OCI-LY3 (cell line): ENCODE measurements around the gene EML1.

Experiments
- H2AFZ ChIP-seq: fragments of 200-600, 300-600 bp; shearing (Covaris generic); 2 replicates; pipeline ENCODE4 v1.6.0; 2014; ENCODE audit warnings: antibody characterized with exemption, low read depth, low read length
- H3K27ac ChIP-seq: fragments of 200-600, 300-600 bp; sonication (generic); 2 replicates; pipeline ENCODE4 v1.5.1; 2014; ENCODE audit warnings: mild to moderate bottlenecking, low read length, moderate library complexity, mixed read lengths
- H3K27me3 ChIP-seq: fragments of 200-600, 300-600 bp; sonication (generic); 2 replicates; pipeline ENCODE4 v1.6.1; 2014; ENCODE audit warnings: low read depth, low read length, mixed read lengths
- H3K36me3 ChIP-seq: fragments of 200-600, 300-600 bp; sonication (generic); replicated peaks from 2 replicates; pipeline ENCODE3; 2014; ENCODE audit warnings: low read depth, low read length, mixed read lengths
- H3K4me1 ChIP-seq: fragments of 300-600, 200-600 bp; sonication (generic); 2 replicates; pipeline ENCODE4 v1.6.1; 2014; ENCODE audit warnings: low read length, mixed read lengths
- H3K4me2 ChIP-seq: fragments of 200-600, 300-600 bp; sonication (generic); 2 replicates; pipeline ENCODE4 v1.6.1; 2014; ENCODE audit warnings: low read length, mixed read lengths
- H3K4me3 ChIP-seq: fragments of 300-600, 200-600 bp; sonication (generic); 2 replicates; pipeline ENCODE4 v1.5.1; 2014; ENCODE audit warnings: antibody characterized with exemption, mild to moderate bottlenecking, low read length, moderate library complexity
- H3K79me2 ChIP-seq: fragments of 300-600, 200-600 bp; shearing (Covaris generic); 2 replicates; pipeline ENCODE4 v1.6.1; 2014; ENCODE audit warnings: mild to moderate bottlenecking, low read length, mixed read lengths
- H3K9ac ChIP-seq: fragments of 300-600, 200-600 bp; shearing (Covaris generic); 2 replicates; pipeline ENCODE4 v1.6.0; 2014; ENCODE audit warnings: mild to moderate bottlenecking, low read length, moderate library complexity
- H3K9me3 ChIP-seq: fragments of 200-600, 300-600 bp; shearing (Covaris generic); 2 replicates; pipeline ENCODE4 v1.6.1; 2014; ENCODE audit warnings: low read length, mixed read lengths; ENCODE audit not compliant: insufficient read depth
- H4K20me1 ChIP-seq: fragments of 200-600, 300-600 bp; sonication (generic); 2 replicates; pipeline ENCODE4 v1.6.1; 2016; ENCODE audit warnings: low read length, mixed read lengths; ENCODE audit not compliant: insufficient read depth
- CTCF ChIP-seq: fragments of 200-600, 300-600 bp; sonication (generic); IDR thresholded peaks from 2 replicates; pipeline ENCODE4 v1.5.1; 2014; ENCODE audit warnings: antibody characterized with exemption, low read length, low read depth
- EZH2phosphoT487 ChIP-seq: fragments of 200-600 bp; shearing (Covaris generic); IDR thresholded peaks from 2 replicates; pipeline ENCODE4 v1.6.1; 2018; ENCODE audit warnings: antibody characterized with exemption, mixed run types, low read depth

EML1 gene

DNA sequence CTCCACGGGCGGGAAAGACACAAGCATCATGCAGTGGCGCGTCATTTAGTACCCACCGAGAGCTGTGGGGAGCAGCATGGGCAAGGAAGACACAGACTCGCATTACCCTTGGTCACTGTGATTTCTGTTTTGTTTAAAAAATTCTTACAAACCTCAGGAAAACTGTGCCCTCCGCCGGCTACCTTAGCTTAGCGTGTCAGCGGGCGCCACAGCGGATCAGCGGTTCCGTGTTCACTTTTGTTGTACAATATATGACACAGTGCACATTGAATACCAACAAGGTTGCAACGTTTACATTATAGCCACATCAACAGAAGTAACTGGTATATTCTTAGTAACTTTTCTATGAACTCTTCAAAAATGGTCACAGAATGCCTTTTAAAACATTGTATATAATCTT is 146.9 kb downstream of the EML1 start:
- Histone ChIP-seq H3K27me3 (no peaks in the 10 kb centered on the region), H3K4me1 (peaks cover 9% of the 10 kb centered on the region), H3K9ac (no peak overlapping the region), H3K4me2 (no peak overlapping the region), H3K36me3 (peaks cover 48% of the 10 kb centered on the region), H3K9me3 (no peaks in the 10 kb centered on the region), H3K27ac (no peak overlapping the region), H3K79me2 (no peaks in the 10 kb centered on the region), H3K4me3 (no peak overlapping the region), H2AFZ (no peak overlapping the region), H4K20me1 (no peaks in the 10 kb centered on the region)
- TF ChIP-seq CTCF (no peak), EZH2phosphoT487 (no peak)

DNA sequence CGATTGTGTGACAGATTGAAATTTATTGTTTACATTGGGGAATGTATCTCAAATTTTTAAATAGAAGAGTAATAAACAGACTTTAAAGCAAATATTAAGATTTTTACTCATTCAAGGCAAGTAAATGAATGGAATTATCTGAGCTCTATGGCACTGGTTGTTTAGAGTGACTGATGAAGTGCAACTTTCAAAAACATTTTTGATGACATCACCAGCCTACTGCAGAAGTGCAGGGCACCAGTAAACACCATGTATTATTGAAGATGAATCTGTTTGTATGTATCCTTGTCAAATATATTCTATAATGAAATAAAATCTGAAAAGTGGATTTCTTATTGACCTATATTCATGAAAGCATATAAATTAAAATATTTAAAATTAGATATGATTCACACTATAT is 148.0 kb downstream of the EML1 start:
- no peaks in the 10 kb centered on the region for H3K9me3 ChIP-seq
- H3K4me3 ChIP-seq: no peak overlapping the region
- H4K20me1 ChIP-seq: no peaks in the 10 kb centered on the region
- peaks cover 11% of the 10 kb centered on the region for H3K4me1 ChIP-seq
- no peak overlapping the region for H3K9ac ChIP-seq
- H3K27me3 ChIP-seq: no peaks in the 10 kb centered on the region
- no peak overlapping the region for H2AFZ ChIP-seq
- no peak overlapping the region for H3K4me2 ChIP-seq
- no peaks in the 10 kb centered on the region for H3K79me2 ChIP-seq
- H3K36me3 ChIP-seq: peaks cover 42% of the 10 kb centered on the region
- no peak for TF ChIP-seq EZH2phosphoT487
- TF ChIP-seq CTCF: no peak
- no peak overlapping the region for H3K27ac ChIP-seq

DNA sequence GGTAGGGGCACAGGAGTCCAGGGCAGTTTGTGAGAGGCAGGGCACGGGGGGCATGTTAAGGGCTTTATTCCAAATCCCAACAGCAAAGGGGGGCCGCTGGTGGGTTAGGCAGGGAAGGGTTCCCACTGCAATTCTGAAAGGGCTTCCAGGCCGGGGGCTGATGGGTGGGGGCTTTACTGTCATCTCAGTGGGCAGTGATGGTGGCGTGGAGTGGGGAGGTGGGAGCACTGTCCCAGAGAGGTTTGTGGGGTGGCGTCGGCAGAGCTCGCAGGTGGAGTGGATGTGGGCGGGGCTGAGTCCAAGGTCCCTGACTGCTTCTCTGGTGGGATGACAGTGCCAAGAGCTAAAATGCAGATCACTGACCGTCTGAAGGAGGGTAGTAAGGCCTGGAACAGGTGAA is 150.4 kb downstream of the EML1 start:
- Histone ChIP-seq H3K4me2 (no peak overlapping the region), H3K9ac (no peak overlapping the region), H3K79me2 (no peaks in the 10 kb centered on the region), H2AFZ (no peak overlapping the region), H3K36me3 (peaks cover 33% of the 10 kb centered on the region), H3K4me1 (peaks cover 7% of the 10 kb centered on the region), H3K4me3 (no peak overlapping the region), H3K27ac (no peak overlapping the region), H3K9me3 (no peaks in the 10 kb centered on the region), H4K20me1 (no peaks in the 10 kb centered on the region), H3K27me3 (no peaks in the 10 kb centered on the region)
- no peak for TF ChIP-seq CTCF

DNA sequence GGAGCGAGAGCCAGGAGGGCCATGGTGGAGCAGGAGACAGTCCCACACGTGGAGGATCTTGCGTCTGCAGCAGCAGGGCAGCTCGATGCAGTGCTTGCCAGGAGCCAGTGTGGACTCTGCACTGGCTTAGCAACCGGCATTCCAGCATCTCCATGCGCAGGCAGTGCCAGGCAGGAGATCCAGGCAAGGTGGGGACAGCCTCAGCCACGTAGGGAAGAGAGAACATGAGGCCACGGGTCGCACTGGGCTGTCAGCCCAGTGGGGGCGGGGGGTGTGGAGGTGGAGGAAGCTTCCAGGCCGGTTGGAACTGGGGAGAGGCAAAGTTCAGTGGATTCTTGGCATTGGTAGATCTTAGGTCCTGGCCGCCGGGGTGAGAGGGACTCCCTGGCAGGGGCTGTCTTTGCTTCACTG is 151.0 kb downstream of the EML1 start:
- peaks cover 7% of the 10 kb centered on the region for H3K4me1 ChIP-seq
- H3K27ac ChIP-seq: no peak overlapping the region
- no peaks in the 10 kb centered on the region for H3K27me3 ChIP-seq
- no peak overlapping the region for H3K9ac ChIP-seq
- H3K4me3 ChIP-seq: no peak overlapping the region
- no peaks in the 10 kb centered on the region for H3K79me2 ChIP-seq
- peaks cover 29% of the 10 kb centered on the region for H3K36me3 ChIP-seq
- no peak overlapping the region for H2AFZ ChIP-seq
- TF ChIP-seq CTCF (no peak), EZH2phosphoT487 (no peak)
- no peak overlapping the region for H3K4me2 ChIP-seq
- no peaks in the 10 kb centered on the region for H3K9me3 ChIP-seq
- no peaks in the 10 kb centered on the region for H4K20me1 ChIP-seq
